Common myeloid progenitor, CD34-positive (primary cell): Measurements from ENCODE around the gene PODXL2.

Experiments used
- CTCF ChIA-PET: fragments of 350-600 bp; sonication (Branson Sonifier 250); formaldehyde crosslinking; loops from one replicate; lab custom pipeline; 2021; ENCODE audit warnings: antibody characterized with exemption; lab: Charles Lee
- POLR2A ChIA-PET: fragments of 350-600 bp; sonication (Branson Sonifier 250); formaldehyde crosslinking; loops from one replicate; lab custom pipeline; 2021; ENCODE audit warnings: antibody characterized with exemption; lab: Charles Lee
- DNase-seq, 3 donors: peaks; one replicate each; pipeline versions ENCODE4 v3.0.0 to v3.0.0-alpha.2; 2013
- H3K27ac ChIP-seq, 2 experiments: 1 replicate in 1 of 2; 2 replicates in 1 of 2; pipeline ENCODE4 v1.7.0; 2013; ENCODE audit warnings: inconsistent platforms in 2 of 2, low read length in 2 of 2, mild to moderate bottlenecking in 2 of 2, low read depth in 1 of 2, moderate library complexity in 1 of 2; ENCODE audit not compliant: severe bottlenecking in 2 of 2, insufficient read depth in 1 of 2, poor library complexity in 1 of 2
- H3K27me3 ChIP-seq, 5 experiments: replicated peaks in 2 of 5; 1 replicate in 3 of 5; 2 replicates in 2 of 5; pipeline versions ENCODE4 v1.6.1 to v1.7.0; 2013; ENCODE audit warnings: low read length in 4 of 5, mild to moderate bottlenecking in 2 of 5, moderate library complexity in 2 of 5, inconsistent platforms in 1 of 5; ENCODE audit not compliant: insufficient read depth in 5 of 5, control insufficient read depth in 4 of 5
- H3K36me3 ChIP-seq, 4 experiments: 1 replicate in 2 of 4; 2 replicates in 2 of 4; pipeline versions ENCODE4 v1.6.1 to v1.7.0; 2013; ENCODE audit warnings: low read length in 3 of 4, control low read depth in 1 of 4, mild to moderate bottlenecking in 1 of 4; ENCODE audit not compliant: control insufficient read depth in 4 of 4, insufficient read depth in 4 of 4
- H3K4me1 ChIP-seq, 4 experiments: 1 replicate in 3 of 4; 2 replicates in 1 of 4; pipeline versions ENCODE4 v1.6.1 to v1.7.1; 2013; ENCODE audit warnings: low read length in 3 of 4, mild to moderate bottlenecking in 3 of 4, control low read depth in 1 of 4, inconsistent platforms in 1 of 4, moderate library complexity in 1 of 4; ENCODE audit not compliant: control insufficient read depth in 4 of 4, insufficient read depth in 4 of 4; ENCODE audit errors: control extremely low read depth in 1 of 4
- H3K4me3 ChIP-seq, 7 experiments: 1 replicate in 4 of 7; 2 replicates in 3 of 7; pipeline versions ENCODE4 v1.5.1 to v1.7.0; 2013; ENCODE audit warnings: mild to moderate bottlenecking in 7 of 7, low read length in 6 of 7, moderate library complexity in 6 of 7, inconsistent platforms in 2 of 7, low read depth in 2 of 7, control low read depth in 1 of 7; ENCODE audit not compliant: insufficient read depth in 4 of 7, control insufficient read depth in 1 of 7; ENCODE audit errors: extremely low read depth in 1 of 7
- H3K9me3 ChIP-seq, 5 experiments: 1 replicate in 4 of 5; 2 replicates in 1 of 5; pipeline versions ENCODE4 v1.6.1 to v1.7.1; 2013; ENCODE audit warnings: low read length in 4 of 5, mild to moderate bottlenecking in 2 of 5, inconsistent platforms in 1 of 5, low read depth in 1 of 5, moderate library complexity in 1 of 5; ENCODE audit not compliant: control insufficient read depth in 4 of 5, insufficient read depth in 2 of 5; ENCODE audit errors: control extremely low read depth in 1 of 5
- WGBS: methylation state at CpG from one replicate; pipeline ENCODE4 v1.1.5; 2013; ENCODE audit not compliant: insufficient coverage; 5-methylcytosine and 5-hydroxymethylcytosine counted together

The PODXL2 gene

DNA sequence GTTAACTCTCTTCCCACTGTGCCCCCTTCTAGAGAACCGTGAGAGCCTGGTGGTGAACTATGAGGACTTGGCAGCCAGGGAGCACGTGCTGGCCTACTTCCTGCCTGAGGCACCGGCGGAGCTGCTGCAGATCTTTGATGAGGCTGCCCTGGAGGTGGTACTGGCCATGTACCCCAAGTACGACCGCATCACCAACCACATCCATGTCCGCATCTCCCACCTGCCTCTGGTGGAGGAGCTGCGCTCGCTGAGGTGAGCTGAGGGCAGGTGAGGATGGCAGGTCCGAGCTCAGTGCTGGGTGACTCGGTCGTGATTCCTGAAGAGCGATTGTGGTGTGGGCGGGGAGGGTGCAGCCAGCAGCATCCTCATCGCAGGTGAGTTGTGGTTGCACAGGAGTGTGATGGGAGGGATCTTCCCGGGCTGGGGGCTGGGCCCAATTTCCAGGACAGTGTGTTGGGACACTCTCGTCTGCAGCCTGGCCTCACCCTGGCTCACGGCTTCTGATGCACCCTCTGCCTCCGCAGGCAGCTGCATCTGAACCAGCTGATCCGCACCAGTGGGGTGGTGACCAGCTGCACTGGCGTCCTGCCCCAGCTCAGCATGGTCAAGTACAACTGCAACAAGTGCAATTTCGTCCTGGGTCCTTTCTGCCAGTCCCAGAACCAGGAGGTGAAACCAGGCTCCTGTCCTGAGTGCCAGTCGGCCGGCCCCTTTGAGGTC is 22.7 kb upstream of the PODXL2 start:
- H3K4me1 ChIP-seq, result peaks cover 0 to 24% (median 9%) of the 10 kb centered on the region in 4 experiments
- H3K27me3 ChIP-seq, result no peaks in the 10 kb centered on the region
- no peak for DNase-seq
- H3K9me3 ChIP-seq, result no peaks in the 10 kb centered on the region
- H3K36me3 ChIP-seq, result peaks cover 22 to 84% (median 69%) of the 10 kb centered on the region in 4 experiments
- ChIA-PET POLR2A (no interaction called here), CTCF (interaction anchor here (1.2 kb wide), 1 partner anchor 15 kb away, joined by 3 read pairs; no protein-coding TSS in a partner anchor)
- H3K27ac ChIP-seq, result no peak overlapping the region
- WGBS, result 97% methylated on average over 24 of the region's 24 CpGs
- no peak overlapping the region for H3K4me3 ChIP-seq

DNA sequence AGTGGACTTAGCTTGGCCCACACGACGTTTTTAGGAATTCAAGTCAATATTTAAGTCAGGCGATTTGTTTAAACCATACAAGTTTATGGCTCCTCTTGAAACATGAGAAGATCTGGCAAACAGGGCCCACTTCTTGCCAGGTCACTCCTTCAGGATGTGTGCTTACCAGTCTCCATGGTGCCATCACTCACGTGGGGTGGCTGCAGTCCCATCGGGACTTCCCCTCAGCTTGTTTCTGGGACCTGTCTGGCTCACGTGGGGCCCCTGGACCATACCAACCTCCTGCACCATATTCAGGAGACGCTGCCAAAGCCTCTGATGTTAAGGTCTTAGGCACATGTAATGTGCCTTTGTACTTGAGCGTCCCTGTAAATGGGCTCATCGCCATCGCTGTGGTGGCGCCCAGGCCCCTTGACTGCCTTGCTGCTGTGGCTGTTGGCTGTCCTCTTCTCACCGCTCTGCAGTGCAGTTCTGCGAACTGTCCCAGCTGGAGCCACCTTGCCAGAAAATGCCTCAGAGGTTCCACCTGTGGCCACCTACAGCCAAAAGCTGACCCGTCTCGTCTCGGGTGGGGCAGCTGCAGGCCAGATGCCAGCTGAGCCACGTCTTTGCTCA is 21.9 kb upstream of the PODXL2 start:
- Histone ChIP-seq H3K4me1 (peaks cover 0 to 15% (median 8%) of the 10 kb centered on the region in 4 experiments), H3K4me3 (no peak overlapping the region), H3K36me3 (peaks cover 22 to 83% (median 73%) of the 10 kb centered on the region in 4 experiments), H3K27ac (no peak overlapping the region), H3K27me3 (no peaks in the 10 kb centered on the region), H3K9me3 (no peaks in the 10 kb centered on the region)
- CTCF ChIA-PET, result interaction anchor here (0.9 to 1.4 kb wide), 3 partner anchors 16 to 63 kb away, joined by 3 read pairs; no protein-coding TSS in a partner anchor
- POLR2A ChIA-PET, result no interaction called here
- WGBS, result 98% methylated on average over 17 of the region's 17 CpGs
- DNase-seq, result no peak

DNA sequence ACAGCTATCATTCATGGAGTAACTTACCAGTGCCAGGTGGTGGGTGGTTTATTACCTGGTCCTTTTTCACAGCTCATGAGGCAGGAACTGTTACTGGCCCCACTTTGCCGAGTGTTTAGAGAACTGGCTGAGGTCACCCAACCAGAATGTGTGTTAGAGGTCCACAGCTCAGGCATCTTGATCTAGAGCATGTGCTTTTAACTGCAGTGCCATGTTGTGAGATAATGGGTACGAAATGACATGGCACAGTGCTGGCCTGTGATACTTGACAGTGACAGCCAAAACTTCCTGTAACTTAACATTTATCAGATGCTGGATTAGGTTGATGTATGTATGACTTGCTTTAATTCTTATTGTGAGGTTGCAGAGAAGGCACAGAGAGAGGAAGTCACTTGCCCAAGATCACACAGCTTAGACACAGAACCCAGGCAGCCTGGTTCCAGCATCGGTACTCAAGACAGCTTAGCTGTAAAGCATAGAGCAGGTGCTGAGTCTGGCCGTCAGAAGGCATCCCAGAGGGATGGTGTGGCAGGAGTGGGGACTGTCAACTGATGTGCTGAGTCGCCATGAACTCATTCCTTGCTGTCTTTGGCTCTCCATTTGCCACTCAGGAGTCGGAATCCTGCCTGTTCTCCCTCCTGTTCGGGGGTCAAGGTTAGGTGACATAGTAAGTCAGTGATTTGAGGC is 21.2 kb upstream of the PODXL2 start:
- Histone ChIP-seq H3K4me3 (no peak overlapping the region), H3K27ac (no peak overlapping the region), H3K36me3 (peaks cover 16 to 83% (median 73%) of the 10 kb centered on the region in 4 experiments), H3K9me3 (no peaks in the 10 kb centered on the region), H3K4me1 (peaks cover 0 to 13% (median 8%) of the 10 kb centered on the region in 4 experiments), H3K27me3 (no peaks in the 10 kb centered on the region)
- ChIA-PET CTCF (interaction anchor here (0.9 to 1.4 kb wide), 2 partner anchors 33 to 63 kb away, joined by 3 read pairs; no protein-coding TSS in a partner anchor), POLR2A (no interaction called here)
- 91% methylated on average over 4 of the region's 7 CpGs for WGBS
- DNase-seq, result no peak

DNA sequence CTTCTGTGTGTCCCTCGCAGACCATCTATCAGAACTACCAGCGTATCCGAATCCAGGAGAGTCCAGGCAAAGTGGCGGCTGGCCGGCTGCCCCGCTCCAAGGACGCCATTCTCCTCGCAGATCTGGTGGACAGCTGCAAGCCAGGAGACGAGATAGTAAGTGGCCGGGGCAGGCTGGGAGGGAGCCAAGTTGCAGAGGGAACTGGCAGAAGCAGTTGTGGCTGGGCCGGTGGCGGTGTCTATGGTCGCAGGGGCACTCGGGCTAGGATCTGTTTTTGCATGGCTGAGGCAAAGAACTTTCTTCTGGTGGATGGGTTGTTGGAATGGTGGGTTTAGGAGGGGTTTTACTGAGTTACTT is 20.6 kb upstream of the PODXL2 start:
- peaks cover 0 to 13% (median 8%) of the 10 kb centered on the region in 4 experiments for H3K4me1 ChIP-seq
- H3K27me3 ChIP-seq, result no peaks in the 10 kb centered on the region
- POLR2A ChIA-PET, result no interaction called here
- H3K9me3 ChIP-seq, result no peaks in the 10 kb centered on the region
- WGBS, result 99% methylated on average over 14 of the region's 14 CpGs
- H3K4me3 ChIP-seq, result no peak overlapping the region
- DNase-seq, result no peak
- CTCF ChIA-PET, result interaction anchor here (1.2 to 1.4 kb wide), 2 partner anchors 33 to 43 kb away, joined by 3 to 4 read pairs; no protein-coding TSS in a partner anchor
- peaks cover 16 to 88% (median 77%) of the 10 kb centered on the region in 4 experiments for H3K36me3 ChIP-seq
- no peak overlapping the region for H3K27ac ChIP-seq

DNA sequence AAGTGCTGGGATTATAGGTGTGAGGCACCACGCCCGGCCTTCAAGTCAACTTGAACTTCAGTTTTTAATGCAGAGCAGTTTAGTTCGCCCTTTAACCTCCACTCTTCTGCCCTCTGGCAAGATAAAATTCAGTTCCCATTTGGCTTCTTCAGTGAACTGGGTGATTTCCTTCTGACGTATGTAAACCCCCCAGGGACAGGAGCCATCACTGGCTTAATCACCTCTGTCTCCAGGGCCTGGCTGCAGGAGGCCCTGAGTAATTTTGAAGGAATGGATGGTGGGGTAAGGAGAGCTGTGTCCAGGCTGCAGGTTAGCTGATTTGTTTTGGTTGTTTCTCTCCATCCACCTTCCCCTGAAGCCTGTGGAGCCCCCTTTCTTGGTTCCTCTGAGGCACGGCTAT is 18.9 kb upstream of the PODXL2 start:
- Histone ChIP-seq H3K4me1 (peaks cover 0 to 13% (median 8%) of the 10 kb centered on the region in 4 experiments), H3K4me3 (no peak overlapping the region), H3K27ac (no peak overlapping the region), H3K36me3 (peaks cover 27 to 93% (median 77%) of the 10 kb centered on the region in 4 experiments), H3K27me3 (no peaks in the 10 kb centered on the region), H3K9me3 (no peaks in the 10 kb centered on the region)
- ChIA-PET POLR2A (no interaction called here), CTCF (interaction anchor here (1.2 kb wide), 1 partner anchor 39 kb away, joined by 3 read pairs; no protein-coding TSS in a partner anchor)
- no peak for DNase-seq
- 92% methylated on average over 5 of the region's 5 CpGs for WGBS

DNA sequence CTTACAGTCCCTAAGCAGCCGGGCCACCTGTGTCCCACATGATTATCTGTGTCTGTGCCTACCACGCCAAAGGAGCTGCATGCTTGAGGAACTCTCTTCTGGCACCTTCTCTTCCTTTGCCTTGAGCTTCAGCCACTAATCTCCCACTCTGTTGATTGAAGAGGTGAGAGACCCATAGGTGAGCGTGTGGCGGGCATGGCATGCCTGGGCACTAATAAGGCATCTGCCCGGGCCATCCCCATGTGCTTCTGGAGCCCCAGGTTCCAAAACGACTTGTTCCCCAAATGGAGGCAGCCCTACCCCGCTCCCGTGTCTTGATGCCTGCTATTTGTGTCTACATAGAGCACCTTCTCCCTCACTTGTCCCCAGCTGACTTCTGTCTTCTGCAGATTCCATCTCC is 17.7 kb upstream of the PODXL2 start:
- no peaks in the 10 kb centered on the region for H3K27me3 ChIP-seq
- no peak for DNase-seq
- ChIA-PET POLR2A (interaction anchor here (0.6 to 0.9 kb wide), 2 partner anchors 36 to 410 kb away, joined by 3 read pairs; no protein-coding TSS in a partner anchor), CTCF (interaction anchor here (0.6 to 1.4 kb wide), 3 partner anchors 13 to 494 kb away, joined by 3 read pairs; no protein-coding TSS in a partner anchor)
- H3K27ac ChIP-seq, result no peak overlapping the region
- H3K36me3 ChIP-seq, result peaks cover 32 to 95% (median 80%) of the 10 kb centered on the region in 4 experiments
- H3K9me3 ChIP-seq, result no peaks in the 10 kb centered on the region
- H3K4me1 ChIP-seq, result peaks cover 0 to 13% (median 8%) of the 10 kb centered on the region in 4 experiments
- H3K4me3 ChIP-seq, result no peak overlapping the region
- 97% methylated on average over 6 of the region's 8 CpGs for WGBS
